ENCODE data around the gene ZC3H18. TPM values are rescaled to one million over a fixed set of nuclear protein-coding genes. Genes with fewer than 3 reads are reported as not detected.

Gene ZC3H18
- 11.0 and 18.2 TPM in 2 replicates for total RNA-seq

GRCh38 chr16:88569985-88570690 lies at the start of gene ZC3H18:
Gene ZC3H18 (plus strand): TSS chr16:88570403. CDS start chr16:88577124, 6,721 bp downstream.

GRCh38 chr16:88638323-88639230 lies 68.4 kb downstream of the ZC3H18 start, which contains the start of gene IL17C:
Gene IL17C (plus strand): TSS chr16:88638572. CDS start chr16:88638642, 70 bp downstream.

GRCh38 chr16:88650749-88651275 lies 80.6 kb downstream of the ZC3H18 start, which contains the start of gene CYBA:
Gene CYBA (minus strand): TSS chr16:88651053. CDS start chr16:88651013, 40 bp downstream.

GRCh38 chr16:88662843-88663606 lies 92.8 kb downstream of the ZC3H18 start, which contains the start of gene MVD:
Gene MVD (minus strand): TSS chr16:88663091. CDS start chr16:88663080, 11 bp downstream.

Other genes starting within 250 kb of the ZC3H18 start
- gene ZNF469, start 187.4 kb upstream of the ZC3H18 start, total RNA-seq = 9.8 and 21.3 TPM in 2 replicates
- gene ZFPM1, start 117.1 kb upstream of the ZC3H18 start, total RNA-seq = 3.9 and 6.0 TPM in 2 replicates
- gene IL17C, start 68.2 kb downstream of the ZC3H18 start, total RNA-seq = 0.23 TPM in 1 of 2 replicates, not detected in the other
- 118 and 194 TPM in 2 replicates for gene CYBA, start 80.7 kb downstream of the ZC3H18 start, total RNA-seq
- 89.1 and 116 TPM in 2 replicates for gene MVD, start 92.7 kb downstream of the ZC3H18 start, total RNA-seq
- gene SNAI3, start 116.1 kb downstream of the ZC3H18 start, total RNA-seq = under 0.01 and 0.05 TPM in 2 replicates
- 9.7 and 10.1 TPM in 2 replicates for gene RNF166, start 136.0 kb downstream of the ZC3H18 start, total RNA-seq
- gene CTU2, start 136.1 kb downstream of the ZC3H18 start, total RNA-seq = 13.5 and 14.3 TPM in 2 replicates
- 296 and 312 TPM in 2 replicates for gene PIEZO1, start 214.8 kb downstream of the ZC3H18 start, total RNA-seq
- gene CDT1, start 233.4 kb downstream of the ZC3H18 start, total RNA-seq = 0.30 and 6.1 TPM in 2 replicates
- 42.2 and 89.5 TPM in 2 replicates for gene APRT, start 241.5 kb downstream of the ZC3H18 start, total RNA-seq

All from smooth muscle cell of the umbilical artery (primary cell).